ENCODE data around the gene FGFRL1.
A peak's percentile ranks its signal among the peaks of the same experiment; 100 is the strongest.

FGFRL1 gene

DNA sequence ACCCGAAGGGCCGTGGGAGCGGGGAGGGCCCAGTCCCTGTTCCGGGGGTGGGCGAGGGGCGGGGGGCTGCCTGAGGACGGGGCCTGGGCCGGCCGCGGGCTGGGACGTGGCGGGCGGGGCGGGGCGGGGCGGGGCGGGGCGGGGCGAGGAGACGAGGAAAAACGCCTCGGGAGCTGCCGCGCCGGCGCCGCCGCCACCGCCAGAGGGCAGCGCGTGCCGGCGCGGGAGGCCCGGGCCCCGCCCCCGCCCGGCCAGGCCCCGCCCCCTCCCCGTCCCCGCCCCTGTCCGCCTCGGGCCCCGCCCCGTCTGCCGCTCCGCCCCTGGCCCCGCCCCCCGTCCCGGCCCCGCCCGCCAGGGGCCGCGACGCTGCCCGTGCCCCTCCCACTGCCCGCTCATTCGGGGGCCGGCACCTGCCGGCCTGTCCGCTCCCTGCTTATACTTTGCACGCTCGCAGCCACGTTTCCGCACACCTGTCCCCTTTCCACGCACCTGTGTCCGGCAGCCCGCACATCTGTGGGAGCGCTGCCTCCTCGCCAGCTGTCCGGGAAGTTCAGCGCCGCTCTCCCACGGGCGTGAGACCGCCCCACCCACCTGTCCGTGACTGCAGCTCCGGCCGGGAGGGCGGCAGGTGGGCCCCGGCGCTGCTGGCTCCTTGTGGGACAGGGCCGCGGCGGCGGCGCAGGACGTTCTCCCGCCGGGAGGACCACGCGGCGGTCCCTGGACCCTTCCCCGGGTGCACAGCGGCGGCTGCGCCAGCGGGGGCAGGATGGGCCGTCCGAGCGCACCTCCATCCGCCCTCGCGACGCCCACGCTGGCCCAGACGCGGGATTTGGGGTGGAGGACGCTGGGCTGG is 1.7 kb upstream of the FGFRL1 start:
- DNase-seq, result peak; percentile 54 to 78

DNA sequence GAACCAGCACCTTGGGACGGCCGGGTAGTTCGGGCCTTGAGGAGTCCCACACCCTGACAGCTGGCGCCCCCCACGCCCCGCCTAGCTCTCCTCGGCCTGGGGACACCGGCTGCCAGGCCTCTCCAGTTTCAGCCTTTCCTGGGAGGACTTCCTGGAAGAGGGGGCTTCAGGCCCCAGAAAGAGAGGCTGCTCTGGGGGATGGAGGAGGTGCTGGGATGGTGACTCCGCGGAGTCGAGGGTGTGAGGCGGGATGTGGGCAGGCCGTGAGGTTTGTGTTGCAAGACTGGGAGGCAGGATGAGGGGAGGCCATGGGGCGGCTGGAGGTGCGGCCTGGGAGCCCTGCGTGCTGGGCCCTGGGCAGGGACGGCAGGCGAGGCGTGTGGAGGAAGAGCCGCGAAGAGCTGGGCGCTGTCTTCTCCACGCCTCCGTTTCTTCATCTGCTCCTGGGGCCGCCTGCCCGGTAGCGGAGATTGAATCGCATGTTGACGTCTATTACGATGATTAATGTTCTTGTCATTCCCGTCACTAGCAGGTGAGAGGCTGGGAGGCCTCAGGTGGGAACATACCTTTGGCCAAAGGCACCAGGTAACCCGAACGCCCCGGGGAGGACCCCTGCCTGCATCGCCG is 918 bp upstream of the FGFRL1 start:
- peak; percentile 64 to 76 for DNase-seq

DNA sequence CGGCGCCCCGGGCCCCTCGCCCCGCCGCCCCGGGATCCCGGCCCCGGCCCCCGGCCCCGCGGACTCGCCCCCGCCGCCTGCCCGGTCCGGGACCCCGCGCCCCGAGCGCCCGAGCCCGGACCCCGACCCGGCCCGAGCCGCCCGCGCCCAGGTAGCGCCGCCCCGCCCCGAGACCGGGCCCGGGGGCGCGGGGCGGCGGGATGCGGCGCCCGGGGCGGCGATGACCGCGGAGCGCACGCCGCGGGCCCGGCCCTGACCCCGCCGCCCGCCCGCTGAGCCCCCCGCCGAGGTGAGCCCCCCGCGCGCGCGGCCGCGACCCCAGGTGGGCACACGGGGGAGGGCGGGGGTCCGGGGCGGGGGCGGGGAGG is 224 bp downstream of the FGFRL1 start:
- no peak for DNase-seq

DNA sequence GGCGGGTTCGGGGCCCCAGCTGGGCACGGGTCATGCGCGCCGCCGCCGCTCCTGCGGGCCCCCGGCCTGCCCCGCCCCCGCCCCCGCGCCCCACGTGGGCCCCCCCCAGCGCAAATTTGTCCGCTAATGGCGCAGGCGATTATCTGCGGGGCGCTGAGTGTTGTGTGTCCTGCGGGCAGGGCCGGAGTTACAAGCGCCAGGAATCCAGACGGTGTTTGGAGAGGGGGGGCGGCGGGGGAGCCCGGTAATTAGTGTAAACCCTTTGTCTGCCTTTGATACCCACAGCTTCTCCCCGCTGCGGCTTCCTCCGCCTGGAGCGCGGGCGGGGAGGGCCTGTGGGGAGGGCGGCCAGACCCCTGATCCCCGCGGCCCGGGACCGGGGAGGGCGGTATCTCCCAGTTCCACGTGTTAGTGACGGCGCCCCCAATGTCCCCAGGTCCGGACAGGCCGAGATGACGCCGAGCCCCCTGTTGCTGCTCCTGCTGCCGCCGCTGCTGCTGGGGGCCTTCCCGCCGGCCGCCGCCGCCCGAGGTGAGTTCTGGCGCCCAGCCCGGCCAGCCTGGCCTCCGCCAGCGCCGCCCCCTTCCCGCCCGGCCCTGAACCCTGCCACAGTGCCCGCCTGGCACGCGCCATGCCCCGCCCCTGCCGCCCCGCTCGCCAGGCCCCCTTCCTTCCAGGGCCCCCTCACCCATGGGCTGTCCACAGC is 761 bp downstream of the FGFRL1 start:
- DNase-seq, result peak in 1 of 2 donors; percentile 46

DNA sequence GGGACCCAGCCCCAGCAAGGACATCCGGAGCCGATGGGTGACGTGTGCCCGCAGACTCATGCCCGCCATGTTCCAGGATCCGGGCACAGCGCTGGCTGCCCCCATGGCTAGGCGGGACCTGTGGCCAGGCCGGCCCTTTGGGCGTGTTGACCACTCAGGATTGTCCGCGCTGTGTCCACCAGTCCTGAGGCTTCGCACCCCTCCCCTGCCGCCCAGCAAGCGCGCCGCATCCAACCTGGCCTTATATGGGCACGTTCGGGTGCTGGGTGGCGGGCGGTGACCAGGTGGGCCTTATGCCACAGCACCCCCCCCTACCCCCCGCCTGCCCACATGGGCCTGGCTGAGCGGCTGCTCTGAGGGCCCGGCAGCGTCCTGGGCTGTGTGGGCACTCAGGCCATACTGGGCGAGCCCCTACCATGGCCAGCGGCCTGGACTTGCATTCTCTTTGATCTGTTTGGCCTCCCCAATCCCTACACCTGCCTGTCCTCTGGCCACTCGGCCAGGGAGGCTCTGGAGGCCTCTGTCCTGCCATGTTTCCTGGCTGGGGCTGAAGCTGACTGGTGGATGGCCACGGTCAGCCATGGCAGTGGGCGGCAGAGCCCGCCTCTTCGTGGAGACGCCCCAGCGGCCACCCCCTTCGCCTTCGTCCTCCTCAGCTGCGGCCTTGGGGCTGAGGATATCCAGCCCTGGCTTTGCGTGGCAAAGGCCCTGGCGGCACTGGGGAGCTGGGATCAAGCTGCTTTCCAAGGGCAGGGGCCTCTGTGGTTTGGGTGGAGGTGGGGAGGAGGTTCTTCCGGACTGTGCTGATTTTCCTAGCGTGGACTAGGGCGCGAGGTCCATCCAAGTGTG is 2.0 kb downstream of the FGFRL1 start:
- DNase-seq, result no peak

DNA sequence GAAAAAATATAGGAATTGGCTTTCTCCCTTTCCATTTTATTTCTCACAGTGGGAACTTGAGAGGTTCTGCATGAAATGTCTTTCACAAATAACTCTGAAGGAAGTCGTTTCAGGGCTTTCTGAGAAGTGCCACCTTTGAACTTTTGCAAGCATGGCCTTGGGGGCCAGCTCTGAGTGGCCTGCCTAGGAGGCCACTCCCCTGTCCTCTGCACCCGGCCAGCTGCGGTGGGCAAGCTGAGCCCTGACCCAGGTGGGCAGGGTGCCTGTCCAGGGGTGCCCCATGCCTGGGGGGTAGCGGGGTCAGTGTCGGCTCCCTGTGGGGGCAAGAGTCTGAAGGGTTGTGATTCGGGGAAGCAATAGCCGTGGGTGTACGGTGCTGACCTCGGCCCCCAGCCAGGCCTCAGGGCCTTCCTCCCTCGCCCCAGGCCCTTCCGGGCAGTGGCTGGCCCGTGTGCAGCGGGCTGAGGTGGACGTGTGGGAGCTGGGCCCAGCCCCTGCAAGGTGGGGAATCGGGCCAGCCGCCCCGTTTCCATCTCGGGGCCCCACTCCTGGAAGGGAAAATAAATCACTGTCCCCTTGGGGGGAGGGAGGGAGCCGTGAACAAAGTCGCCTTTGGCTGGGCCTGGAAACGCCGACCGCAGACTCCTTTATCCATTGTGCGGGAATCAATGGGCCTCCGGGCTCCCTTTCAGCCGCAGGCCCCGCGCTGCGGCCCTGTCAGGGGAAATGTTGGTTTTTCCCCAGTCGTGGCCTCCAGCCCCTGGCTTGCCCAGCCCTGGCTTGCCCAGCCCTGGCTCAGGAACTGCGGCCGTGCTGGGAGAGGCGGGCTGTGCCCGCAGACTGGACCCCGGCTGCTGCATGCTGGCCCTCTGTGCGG is 3.1 kb downstream of the FGFRL1 start:
- DNase-seq, result no peak

DNA sequence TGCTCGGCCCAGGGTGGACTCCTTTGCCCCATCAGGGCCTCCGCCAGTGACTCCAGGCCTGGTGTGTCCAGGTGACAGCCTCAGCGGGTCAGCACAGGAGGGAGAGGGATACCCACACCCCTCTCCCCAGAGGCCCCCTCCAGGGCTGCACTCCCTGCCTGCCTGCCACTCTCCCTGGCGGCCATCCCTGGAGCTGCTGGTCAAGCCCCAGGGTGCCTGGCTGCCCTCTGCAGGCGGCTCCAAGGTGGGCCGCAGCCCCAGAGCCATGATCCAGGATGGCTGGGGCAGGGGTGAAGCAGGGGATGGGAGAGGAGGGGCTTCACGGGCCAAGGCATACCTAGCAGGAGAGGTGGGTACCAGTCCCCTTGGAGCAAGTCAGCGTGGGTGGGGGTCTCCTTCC is 3.8 kb downstream of the FGFRL1 start:
- no peak for DNase-seq

DNA sequence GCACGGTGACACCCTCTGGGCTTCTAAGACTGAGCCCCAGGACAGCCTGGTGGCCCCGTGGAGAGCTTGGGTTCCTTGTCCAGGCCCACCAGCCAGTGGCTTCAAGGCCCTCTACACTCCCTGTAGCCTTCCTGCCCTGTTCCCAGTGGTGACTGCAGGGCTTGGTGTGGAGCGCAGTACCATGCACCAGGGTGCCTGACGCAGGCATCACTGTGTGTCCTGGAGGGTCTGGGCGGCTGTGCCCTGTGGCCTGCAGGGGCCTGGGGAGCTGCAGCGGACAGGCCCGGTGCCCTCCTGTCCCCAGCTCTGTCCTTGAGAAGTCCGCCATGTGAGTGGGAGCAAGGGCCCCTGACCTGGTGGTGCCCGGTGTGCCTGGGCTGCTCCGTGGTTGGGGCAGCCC is 4.3 kb downstream of the FGFRL1 start:
- DNase-seq, result no peak

DNA sequence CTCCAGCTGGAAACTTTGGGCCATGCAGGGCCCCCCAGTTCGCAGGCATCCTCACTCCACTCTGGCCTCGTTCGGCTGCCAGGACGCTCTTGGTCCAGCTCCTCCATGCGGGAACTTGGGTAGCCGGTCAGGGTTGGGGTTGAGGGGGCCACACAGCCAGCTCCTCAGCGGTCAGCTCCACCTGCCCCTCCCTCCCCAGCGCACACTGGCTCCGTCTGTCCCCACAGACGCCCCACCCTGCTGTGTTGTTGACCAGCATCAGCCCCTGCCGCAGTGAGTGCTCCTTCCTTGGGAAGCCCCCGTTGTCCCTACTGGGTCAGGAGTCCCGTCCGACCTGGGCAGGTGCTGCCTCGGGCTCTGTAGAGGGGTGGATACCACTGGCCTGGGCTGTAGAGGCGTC is 5.8 kb downstream of the FGFRL1 start:
- DNase-seq, result no peak

DNA sequence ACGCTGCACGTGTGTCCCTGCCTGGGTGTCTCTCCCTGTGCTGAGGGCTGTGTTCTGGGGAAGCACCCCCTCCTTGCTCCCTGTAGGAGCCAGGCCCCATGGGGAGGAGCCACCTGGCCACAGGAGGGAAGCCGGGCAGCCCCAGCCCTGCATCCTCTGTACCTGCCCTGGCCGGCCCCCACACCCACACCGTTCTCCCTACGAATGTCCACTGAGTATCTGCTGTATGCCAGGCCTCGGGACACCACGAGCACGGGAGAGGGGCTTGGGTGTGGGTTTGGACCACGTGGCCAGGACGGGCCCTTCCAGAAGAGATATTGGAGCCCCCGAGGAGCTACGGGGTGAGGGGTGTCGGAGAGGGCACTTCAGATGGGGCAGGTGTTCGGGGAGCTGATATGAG is 6.3 kb downstream of the FGFRL1 start:
- DNase-seq, result no peak

DNA sequence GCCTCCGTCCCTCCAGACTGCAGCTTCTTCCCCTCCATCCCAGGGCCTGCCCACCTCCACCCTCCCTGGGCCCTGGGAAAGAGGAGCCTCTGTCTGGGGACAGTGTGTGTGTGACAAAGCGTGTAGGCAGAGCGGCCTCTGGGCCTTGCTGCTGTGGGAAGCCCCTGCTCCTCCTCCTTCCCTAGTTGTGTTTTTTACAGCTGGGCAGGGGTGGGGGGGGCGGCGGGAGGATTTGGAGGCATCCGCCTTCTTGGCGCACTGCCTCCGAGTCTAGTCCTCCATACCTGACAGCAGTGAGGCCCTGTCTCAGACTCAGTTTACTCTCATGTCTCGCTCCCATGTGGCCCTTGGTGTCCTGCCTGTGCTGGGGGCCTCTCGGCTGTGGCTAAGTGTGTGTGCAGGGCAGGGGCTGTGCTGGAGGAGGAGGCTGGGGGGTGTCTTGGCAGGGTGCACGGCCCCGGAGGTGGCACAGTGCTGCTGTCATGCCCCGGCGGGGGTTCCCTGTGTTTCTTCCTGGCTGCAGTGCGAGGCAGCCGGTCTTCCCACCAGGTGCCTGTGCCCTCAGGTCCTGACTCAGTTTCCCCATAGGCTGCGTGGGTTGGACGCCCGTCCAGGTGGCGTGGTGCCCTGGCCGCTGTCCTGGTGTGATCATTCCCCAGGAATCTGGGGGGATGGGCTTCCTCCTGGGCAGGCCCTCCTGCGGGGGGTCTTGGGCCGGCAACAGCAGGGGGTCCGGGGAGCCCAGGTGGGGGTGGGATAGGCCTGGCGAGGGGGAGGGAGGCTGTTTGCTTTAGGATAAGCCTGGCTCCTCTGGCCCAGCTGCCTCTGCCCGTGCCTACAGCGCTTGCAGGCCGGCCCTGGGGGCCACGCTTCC is 7.0 kb downstream of the FGFRL1 start:
- no peak for DNase-seq

DNA sequence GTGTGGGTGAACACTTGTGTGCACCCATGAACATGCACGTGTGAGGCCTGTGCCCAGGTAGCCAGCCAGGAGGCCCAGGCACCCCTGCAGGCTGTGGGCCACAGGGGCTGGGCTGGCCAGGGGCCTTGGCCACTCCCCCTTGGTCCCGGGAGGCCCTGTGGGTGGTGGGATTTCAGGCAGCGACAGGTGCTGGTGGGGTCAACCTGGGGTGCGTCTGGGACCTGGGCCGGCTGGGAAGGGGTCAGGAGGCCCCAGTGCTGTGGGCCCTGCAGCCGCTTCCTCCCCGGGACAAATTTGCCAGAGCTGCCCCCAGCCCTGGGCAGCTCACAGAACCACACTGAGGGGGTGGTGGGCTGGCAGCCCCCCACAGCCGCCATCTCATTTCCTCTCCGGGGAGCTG is 7.9 kb downstream of the FGFRL1 start:
- no peak for DNase-seq

DNA sequence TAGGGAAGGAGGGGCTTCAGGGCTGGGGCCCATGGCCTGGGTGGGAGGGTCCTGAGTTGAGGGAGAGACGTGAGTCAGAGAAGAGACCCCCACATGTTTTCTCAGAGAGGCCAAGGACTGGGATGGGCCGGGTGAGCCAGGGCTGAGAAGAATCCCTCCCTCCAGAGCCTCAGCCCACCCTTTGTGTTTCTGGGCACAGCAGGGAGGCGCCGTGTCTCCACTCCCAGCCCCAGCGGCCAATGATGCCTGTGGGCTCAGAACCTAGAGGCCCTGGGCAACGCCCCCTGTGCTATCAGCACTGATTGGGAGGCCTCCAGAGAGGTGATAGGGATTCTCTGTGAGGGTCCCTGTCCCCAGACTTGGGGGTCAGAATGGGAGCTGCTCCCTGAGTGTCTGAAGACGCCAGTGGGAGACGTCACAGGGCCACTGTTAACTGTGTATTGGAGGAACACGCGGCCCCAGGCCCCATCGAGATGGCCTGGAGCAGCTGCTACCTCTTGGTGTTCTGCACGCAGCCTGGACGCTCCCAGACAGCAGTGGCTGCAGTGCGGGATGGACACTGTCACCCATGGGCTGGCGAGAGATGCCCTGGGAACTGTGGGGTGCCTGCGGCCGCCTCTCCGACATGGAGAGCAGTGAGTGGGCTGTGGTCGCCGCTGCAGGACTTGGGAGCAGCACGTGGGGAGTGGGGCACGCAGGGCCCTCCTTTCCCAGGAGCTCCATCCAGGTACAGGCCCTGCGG is 8.5 kb downstream of the FGFRL1 start:
- DNase-seq, result no peak

DNA sequence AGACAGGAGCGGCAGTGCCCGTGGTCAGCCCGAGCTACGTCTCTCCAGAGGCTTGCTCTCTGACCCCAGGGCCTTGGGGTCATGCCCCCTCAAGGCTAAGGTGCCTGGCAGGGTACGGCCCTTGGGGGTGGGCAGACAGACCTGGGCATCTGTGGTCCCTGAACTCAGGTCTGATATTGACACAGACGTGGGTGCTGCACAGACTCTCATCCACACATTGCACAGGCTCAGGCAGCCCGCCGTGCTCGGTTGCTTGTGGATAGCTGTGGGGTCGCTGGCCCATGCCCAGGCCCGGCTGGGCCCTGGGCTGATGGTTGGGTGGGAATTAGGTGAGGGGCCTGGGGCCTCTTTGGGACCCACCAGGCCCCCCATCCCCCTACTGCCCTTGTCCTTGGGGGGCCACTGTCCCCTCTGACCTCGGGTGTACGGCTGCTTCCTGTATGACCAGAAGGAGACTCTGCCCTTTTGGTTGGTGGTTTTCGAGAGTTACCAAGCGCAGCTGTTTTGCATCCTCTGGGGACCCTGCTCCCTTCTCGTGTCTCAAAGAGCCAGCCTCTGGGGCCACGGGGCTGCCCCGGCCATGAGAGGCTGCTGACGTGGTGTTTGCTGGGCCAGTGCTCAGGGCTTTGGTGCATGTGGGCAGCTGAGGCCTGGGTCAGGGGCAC is 10.1 kb downstream of the FGFRL1 start:
- no peak for DNase-seq

DNA sequence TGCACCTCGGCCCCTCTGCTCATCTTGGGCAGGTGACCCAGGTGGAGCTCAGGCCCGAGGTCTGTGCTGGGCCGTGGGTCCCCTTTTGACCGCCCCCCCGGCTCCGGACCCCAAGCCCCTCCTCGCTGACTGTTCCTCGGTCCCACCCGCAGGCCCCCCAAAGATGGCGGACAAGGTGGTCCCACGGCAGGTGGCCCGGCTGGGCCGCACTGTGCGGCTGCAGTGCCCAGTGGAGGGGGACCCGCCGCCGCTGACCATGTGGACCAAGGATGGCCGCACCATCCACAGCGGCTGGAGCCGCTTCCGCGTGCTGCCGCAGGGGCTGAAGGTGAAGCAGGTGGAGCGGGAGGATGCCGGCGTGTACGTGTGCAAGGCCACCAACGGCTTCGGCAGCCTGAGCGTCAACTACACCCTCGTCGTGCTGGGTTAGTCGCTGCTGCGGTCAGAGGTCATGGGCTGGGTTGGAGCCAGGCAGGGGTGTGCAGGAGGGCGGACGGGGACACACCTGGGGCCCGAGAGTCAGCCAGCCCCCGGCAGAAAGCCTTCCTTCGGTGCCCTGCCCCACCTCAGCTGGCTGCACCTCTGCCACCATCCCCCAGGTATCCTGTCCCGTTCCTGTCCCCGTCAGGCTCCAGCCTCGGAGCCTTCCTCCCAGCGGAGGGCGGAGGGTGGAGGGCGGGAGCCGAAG is 10.8 kb downstream of the FGFRL1 start:
- DNase-seq, result no peak

DNA sequence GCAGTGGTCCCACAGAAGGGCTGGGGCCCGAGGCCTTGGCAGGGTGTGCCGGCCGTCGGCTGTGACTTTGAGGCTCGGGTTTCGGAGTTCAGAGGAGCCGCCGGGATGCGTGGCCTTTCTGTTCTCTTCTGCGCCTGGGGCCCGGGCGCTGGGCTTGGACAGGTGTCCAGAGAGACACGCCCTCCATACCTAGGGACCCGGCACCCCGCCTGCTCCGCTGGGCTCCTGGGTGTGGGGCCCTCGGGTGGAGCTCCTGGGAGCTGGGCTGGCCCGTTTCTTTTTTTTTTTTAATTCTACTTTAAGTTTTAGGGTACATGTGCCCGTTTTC is 11.3 kb downstream of the FGFRL1 start:
- DNase-seq, result no peak

DNA sequence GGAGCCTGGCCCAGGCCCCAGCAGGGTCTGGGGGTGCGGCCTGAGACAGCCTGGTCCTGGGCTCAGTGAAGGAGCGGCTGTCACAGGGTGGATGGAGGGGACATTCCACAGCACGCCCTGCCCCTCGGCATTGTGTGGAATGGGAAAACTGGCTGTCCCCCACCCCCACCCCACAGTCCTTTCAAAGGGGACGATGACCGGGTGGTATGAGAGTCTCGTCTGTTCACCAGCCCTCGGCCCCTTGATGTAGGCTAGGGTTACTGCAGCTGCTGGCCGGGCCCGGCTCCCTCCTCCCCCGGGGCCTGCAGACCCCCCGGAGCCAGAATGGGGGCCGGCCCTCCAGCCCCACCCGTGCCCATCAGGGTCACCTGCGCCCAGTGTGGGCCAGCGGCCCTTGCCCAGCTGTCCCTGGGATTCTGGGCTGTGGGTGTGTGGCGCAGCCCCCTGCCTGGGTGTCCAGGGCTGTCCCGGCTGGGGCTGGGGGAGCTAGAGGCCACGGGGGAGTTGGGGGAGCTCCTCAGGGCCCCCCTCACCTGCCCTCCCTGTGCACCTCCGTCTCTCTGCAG is 11.7 kb downstream of the FGFRL1 start:
- DNase-seq, result no peak

DNA sequence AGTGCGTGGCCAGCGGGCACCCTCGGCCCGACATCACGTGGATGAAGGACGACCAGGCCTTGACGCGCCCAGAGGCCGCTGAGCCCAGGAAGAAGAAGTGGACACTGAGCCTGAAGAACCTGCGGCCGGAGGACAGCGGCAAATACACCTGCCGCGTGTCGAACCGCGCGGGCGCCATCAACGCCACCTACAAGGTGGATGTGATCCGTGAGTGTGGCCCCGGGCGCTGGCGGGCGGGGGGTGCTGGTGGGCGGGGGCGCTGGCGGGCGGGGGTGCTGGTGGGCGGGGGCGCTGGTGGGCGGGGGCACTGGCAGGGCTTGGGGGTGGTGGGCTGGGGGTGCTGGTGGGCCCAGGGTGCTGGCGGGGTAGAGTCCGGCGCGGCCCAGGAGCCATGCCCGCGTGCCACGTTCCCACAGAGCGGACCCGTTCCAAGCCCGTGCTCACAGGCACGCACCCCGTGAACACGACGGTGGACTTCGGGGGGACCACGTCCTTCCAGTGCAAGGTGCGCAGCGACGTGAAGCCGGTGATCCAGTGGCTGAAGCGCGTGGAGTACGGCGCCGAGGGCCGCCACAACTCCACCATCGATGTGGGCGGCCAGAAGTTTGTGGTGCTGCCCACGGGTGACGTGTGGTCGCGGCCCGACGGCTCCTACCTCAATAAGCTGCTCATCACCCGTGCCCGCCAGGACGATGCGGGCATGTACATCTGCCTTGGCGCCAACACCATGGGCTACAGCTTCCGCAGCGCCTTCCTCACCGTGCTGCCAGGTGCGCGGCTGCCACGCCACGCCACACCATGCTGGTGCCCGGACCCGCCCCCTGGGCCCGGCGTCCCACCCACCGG is 12.7 kb downstream of the FGFRL1 start:
- DNase-seq, result no peak

Measured in CD4-positive, alpha-beta T cell treated with Interferon alpha-2 for 1 hour (primary cell).